ENCODE measurements around the gene BICRAL.
"Not testable (repeated sequence)": the region's sequence is repeated elsewhere in the genome, so short reads cannot be mapped to it uniquely, and the experiment has no call there.

BICRAL gene

DNA sequence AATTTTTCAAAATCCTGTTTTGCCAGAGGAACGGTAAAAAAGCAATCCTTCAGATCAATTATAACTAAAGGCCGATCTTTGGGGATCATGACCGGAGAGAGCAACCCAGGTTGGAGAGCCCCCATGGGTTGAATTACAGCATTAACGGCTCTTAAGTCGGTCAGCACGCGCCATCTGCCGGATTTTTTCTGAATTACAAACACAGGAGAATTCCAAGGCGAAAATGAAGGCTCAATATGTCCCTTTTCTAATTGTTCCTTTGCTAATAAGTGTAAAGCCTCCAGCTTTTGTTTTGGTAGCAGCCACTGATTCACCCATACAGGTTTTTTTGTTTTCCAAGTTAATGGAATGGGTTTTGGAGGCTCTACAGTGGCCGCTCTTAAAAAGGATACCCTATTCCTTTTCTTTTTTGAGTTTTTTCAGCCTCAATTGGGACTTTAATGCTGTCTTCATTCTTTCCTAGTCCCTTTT lies 117.1 kb downstream of the BICRAL start:
- no peak for DNase-seq (ENCODE audit: extremely low read depth, low read depth)
- TF ChIP-seq, protein P1, sequence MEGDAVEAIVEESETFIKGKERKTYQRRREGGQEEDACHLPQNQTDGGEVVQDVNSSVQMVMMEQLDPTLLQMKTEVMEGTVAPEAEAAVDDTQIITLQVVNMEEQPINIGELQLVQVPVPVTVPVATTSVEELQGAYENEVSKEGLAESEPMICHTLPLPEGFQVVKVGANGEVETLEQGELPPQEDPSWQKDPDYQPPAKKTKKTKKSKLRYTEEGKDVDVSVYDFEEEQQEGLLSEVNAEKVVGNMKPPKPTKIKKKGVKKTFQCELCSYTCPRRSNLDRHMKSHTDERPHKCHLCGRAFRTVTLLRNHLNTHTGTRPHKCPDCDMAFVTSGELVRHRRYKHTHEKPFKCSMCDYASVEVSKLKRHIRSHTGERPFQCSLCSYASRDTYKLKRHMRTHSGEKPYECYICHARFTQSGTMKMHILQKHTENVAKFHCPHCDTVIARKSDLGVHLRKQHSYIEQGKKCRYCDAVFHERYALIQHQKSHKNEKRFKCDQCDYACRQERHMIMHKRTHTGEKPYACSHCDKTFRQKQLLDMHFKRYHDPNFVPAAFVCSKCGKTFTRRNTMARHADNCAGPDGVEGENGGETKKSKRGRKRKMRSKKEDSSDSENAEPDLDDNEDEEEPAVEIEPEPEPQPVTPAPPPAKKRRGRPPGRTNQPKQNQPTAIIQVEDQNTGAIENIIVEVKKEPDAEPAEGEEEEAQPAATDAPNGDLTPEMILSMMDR (IDR thresholded peaks at IDR 0.05; ENCODE audit: low read depth, low read length): peak; percentile 54

DNA sequence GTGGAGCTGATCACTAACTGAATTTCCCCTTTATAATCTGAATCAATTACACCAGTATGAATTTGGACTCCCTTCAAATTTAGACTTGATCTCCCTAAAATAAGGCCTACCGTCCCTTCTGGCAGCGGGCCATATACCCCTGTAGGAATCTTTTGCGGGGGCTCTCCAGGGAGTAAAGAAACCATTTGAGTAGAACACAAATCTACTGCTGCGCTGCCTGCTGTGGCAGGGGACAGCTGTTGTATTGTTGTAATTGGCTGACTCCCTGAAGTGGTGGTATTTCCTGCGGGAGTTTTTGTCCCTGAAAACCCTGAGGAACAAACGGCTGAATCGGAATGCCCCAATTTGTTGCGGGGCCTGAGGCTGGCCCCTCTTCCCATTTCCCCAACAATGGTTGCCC lies 118.0 kb downstream of the BICRAL start:
- no peak for DNase-seq (ENCODE audit: extremely low read depth, low read depth)
- TF ChIP-seq, protein P1 (IDR thresholded peaks at IDR 0.05; ENCODE audit: low read depth, low read length): no peak

DNA sequence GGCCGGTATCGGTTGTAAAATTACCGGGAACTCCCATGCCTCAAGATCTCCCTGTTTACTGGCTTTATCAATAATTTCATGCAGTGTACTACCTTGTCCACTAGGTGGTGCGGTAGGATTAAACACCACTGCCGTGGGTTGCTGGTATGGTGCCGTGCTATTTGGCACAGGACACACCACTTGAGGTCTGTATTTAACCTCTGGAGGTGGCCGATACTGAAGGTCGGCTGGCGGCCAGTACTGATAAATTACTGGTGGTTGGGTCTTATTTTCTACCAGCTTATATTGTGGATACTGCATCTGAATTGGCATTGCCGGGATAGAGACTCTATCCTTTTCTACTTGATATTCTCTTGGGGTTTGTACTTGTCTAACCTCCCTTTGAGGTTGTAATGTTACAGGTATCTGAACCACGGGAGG lies 119.7 kb downstream of the BICRAL start:
- DNase-seq (ENCODE audit: extremely low read depth, low read depth): peak; percentile 58
- TF ChIP-seq, protein P1 (IDR thresholded peaks at IDR 0.05; ENCODE audit: low read depth, low read length): peak; percentile 75

DNA sequence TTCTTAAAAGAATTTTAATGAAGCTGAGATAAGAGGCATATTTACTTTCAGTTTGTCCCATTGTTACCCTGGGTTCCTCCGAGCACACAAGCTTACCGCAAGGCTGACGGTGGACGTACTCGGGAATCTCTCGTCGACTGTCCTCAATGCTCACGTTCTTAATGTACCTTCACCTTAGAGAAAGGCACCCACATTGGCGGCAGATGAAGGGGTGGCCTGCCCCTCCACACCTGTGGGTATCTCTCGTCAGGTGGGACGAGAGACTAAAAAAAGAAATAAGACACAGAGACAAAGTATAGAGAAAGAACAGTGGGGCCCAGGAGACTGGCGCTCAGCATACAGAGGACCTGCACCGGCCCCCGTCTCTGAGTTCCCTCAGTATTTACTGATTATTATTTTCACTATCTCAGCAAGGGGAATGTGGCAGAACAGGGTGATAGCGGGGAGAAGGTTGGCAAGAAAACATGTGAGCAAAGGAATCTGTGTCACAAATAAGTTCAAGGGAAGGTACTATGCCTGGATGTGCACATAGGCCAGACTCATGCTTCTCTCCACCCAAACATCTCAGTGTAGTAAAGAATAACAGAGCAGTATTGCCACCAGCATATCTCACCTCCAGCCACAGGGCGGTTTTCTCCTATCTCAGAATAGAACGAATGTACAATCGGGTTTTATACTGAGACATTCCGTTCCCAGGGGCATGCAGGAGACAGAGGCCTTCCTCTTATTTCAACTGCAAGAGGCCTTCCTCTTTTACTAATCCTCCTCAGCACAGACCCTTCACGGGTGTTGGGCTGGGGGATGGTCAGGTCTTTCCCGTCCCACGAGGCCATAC lies 120.8 kb downstream of the BICRAL start:
- not testable (repeated sequence) for DNase-seq (ENCODE audit: extremely low read depth, low read depth)

DNA sequence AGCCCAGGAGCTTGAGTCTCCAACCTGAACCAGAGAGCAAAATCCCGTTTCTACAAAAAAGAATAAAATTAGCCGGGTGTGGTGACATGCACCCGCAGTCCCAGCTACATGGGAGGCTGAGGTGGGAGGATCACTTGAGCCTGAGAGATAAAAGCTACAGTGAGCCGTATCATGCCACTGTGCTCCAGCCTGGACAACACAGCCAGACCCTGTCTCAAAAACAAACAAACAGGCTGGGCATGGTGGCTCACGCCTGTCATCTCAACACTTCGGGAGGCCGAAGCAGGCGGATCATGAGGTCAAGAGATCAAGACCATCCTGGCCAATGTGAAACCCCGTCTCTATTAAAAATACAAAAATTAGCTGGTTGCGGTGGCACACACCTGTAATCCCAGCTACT lies 122.6 kb downstream of the BICRAL start:
- DNase-seq (ENCODE audit: extremely low read depth, low read depth): no peak
- TF ChIP-seq, protein P1 (IDR thresholded peaks at IDR 0.05; ENCODE audit: low read depth, low read length): no peak

DNA sequence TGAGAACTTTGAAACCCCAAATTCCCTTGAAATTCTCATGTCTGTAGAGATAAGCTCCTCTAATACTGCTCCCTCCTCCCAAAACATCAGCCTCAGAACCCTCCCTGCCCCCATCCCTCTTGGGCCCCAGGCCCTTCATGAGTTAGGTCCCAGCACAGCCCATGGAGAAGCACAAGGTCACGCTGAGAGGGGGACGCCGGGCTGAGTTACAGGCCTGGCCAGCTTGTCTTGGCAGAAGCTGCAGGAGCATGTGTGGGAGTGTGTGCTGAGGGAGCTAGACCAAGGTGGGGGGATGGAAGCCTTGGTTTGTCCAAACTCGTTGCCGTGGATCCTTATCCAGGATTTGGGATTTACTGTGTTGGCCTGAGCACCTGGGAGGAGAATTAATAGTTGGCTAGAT lies 125.5 kb downstream of the BICRAL start:
- TF ChIP-seq, protein P1 (IDR thresholded peaks at IDR 0.05; ENCODE audit: low read depth, low read length): no peak
- no peak for DNase-seq (ENCODE audit: extremely low read depth, low read depth)

DNA sequence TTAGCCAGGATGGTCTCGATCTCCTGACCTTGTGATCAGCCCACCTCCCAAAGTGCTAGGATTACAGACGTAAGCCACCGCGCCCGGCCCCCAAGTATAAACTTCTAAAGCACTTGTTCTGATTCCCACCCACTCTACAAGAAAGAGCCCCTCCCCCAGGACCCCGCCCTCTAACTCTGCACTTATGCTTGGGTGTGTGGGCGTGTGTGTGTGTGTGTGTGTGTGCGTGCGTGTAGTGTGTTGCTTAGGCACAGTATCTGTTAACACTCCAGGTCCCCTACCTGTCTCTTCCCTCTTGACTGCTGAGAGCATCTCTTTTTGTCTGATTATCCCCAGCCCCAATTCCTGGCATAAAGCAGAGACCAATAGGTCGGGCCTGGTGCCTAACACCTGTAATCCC lies 128.0 kb downstream of the BICRAL start:
- TF ChIP-seq, protein P1 (IDR thresholded peaks at IDR 0.05; ENCODE audit: low read depth, low read length): no peak
- DNase-seq (ENCODE audit: extremely low read depth, low read depth): no peak
